IMR-90 (cell line): ENCODE data around the gene SLC22A2. TPM values are rescaled to one million over a fixed set of nuclear protein-coding genes. Genes with fewer than 3 reads are reported as not detected.

Experiments
- ATAC-seq: fragments of 200-7000 bp; cut with Tn5 transposase; 2 replicates; pipeline ENCODE4 v1.9.1; 2020; ENCODE audit warnings: low read depth, mild to moderate bottlenecking, moderate library complexity
- BruUV-seq: library from RNA; stranded (reverse); fragments of 400-500 nt; replicated peaks from 2 replicates; lab custom pipeline; 2021; lab: Mats Ljungman, UMichigan
- CTCF ChIA-PET: fragments of 300-600 bp; formaldehyde crosslinking; extraction: SDS; loops from one replicate; lab custom pipeline; 2021; ENCODE audit warnings: antibody characterized with exemption; lab: Yijun Ruan, JAX
- POLR2A ChIA-PET: fragments of 300-600 bp; sonication (Branson Sonifier 250); formaldehyde crosslinking; loops from one replicate; lab custom pipeline; 2022; ENCODE audit warnings: antibody characterized with exemption; ENCODE audit not compliant: unreplicated experiment; lab: Charles Lee
- DNase-seq: peaks from one replicate; pipeline ENCODE4 v3.0.0; 2013
- H2AFZ ChIP-seq: replicated peaks from 2 replicates; pipeline ENCODE3; 2013; ENCODE audit warnings: low read length, mild to moderate bottlenecking; ENCODE audit not compliant: poor library complexity
- H2AK5ac ChIP-seq: 2 replicates; pipeline ENCODE4 v1.6.1; 2013; ENCODE audit warnings: low read depth, low read length, inconsistent platforms
- H2AK9ac ChIP-seq: replicated peaks from 2 replicates; pipeline ENCODE3; 2013; ENCODE audit warnings: mild to moderate bottlenecking, low read depth, low read length, moderate library complexity; ENCODE audit not compliant: poor library complexity
- H2BK120ac ChIP-seq: 2 replicates; pipeline ENCODE4 v1.6.1; 2013; ENCODE audit warnings: low read depth, low read length, inconsistent platforms
- H2BK15ac ChIP-seq: 3 replicates; pipeline ENCODE4 v1.6.1; 2013; ENCODE audit warnings: low read depth, low read length, inconsistent platforms
- H2BK20ac ChIP-seq: 2 replicates; pipeline ENCODE4 v1.6.1; 2013; ENCODE audit warnings: low read depth, mild to moderate bottlenecking, inconsistent platforms, low read length, moderate library complexity
- H2BK5ac ChIP-seq: 2 replicates; pipeline ENCODE4 v1.6.1; 2013; ENCODE audit warnings: mild to moderate bottlenecking, low read depth, low read length, inconsistent platforms; ENCODE audit not compliant: poor library complexity, severe bottlenecking
- H3K14ac ChIP-seq: replicated peaks from 2 replicates; pipeline ENCODE4 v1.6.1; 2013; ENCODE audit warnings: low read depth, low read length, inconsistent platforms
- H3K18ac ChIP-seq: 2 replicates; pipeline ENCODE4 v1.6.1; 2013; ENCODE audit warnings: low read depth, low read length, control low read depth
- H3K23ac ChIP-seq: 2 replicates; pipeline ENCODE4 v1.6.1; 2013; ENCODE audit warnings: low read depth, low read length, inconsistent platforms
- H3K27ac ChIP-seq: 2 replicates; pipeline ENCODE4 v1.5.1; 2013; ENCODE audit warnings: mild to moderate bottlenecking, control low read depth, low read length; ENCODE audit not compliant: insufficient read depth
- H3K27me3 ChIP-seq: 2 replicates; pipeline ENCODE4 v1.6.1; 2013; ENCODE audit warnings: low read length; ENCODE audit not compliant: control insufficient read depth, insufficient read depth
- H3K36me3 ChIP-seq: 2 replicates; pipeline ENCODE4 v1.6.1; 2013; ENCODE audit warnings: low read length, mixed read lengths; ENCODE audit not compliant: control insufficient read depth, insufficient read depth
- H3K4ac ChIP-seq: 2 replicates; pipeline ENCODE4 v1.6.1; 2013; ENCODE audit warnings: low read depth, low read length, inconsistent platforms
- H3K4me1 ChIP-seq: 2 replicates; pipeline ENCODE4 v1.6.1; 2013; ENCODE audit warnings: low read length, mixed read lengths; ENCODE audit not compliant: control insufficient read depth, insufficient read depth
- H3K4me2 ChIP-seq: 2 replicates; pipeline ENCODE4 v1.6.1; 2013; ENCODE audit warnings: low read depth, mild to moderate bottlenecking, control low read depth, low read length, moderate library complexity
- H3K4me3 ChIP-seq: 2 replicates; pipeline ENCODE4 v1.5.1; 2013; ENCODE audit warnings: low read depth, mild to moderate bottlenecking, control low read depth, low read length, moderate library complexity; ENCODE audit not compliant: insufficient read depth
- H3K56ac ChIP-seq: 2 replicates; pipeline ENCODE4 v1.6.1; 2013; ENCODE audit warnings: low read length, inconsistent platforms; ENCODE audit not compliant: insufficient read depth; ENCODE audit errors: extremely low read depth
- H3K79me1 ChIP-seq, 2 experiments: 2 replicates each; pipeline ENCODE4 v1.6.1; 2013; ENCODE audit warnings: low read length in 2 of 2, inconsistent platforms in 1 of 2, low read depth in 1 of 2
- H3K9ac ChIP-seq: 2 replicates; pipeline ENCODE4 v1.6.1; 2013; ENCODE audit warnings: low read depth, low read length, control low read depth
- H3K9me1 ChIP-seq: 2 replicates; pipeline ENCODE4 v1.6.1; 2013; ENCODE audit warnings: low read length, inconsistent platforms; ENCODE audit not compliant: insufficient read depth
- H3K9me3 ChIP-seq: 2 replicates; pipeline ENCODE4 v1.6.1; 2013; ENCODE audit warnings: low read length; ENCODE audit not compliant: control insufficient read depth, insufficient read depth
- H4K20me1 ChIP-seq: 2 replicates; pipeline ENCODE4 v1.6.1; 2013; ENCODE audit warnings: low read length, inconsistent platforms; ENCODE audit not compliant: insufficient read depth
- H4K5ac ChIP-seq: 2 replicates; pipeline ENCODE4 v1.6.1; 2013; ENCODE audit warnings: mild to moderate bottlenecking, low read depth, low read length, control low read depth
- H4K8ac ChIP-seq, 2 experiments: 2 replicates each; pipeline ENCODE4 v1.6.1; 2013; ENCODE audit warnings: low read depth in 2 of 2, low read length in 2 of 2, control low read depth in 1 of 2, inconsistent platforms in 1 of 2
- H4K91ac ChIP-seq: 2 replicates; pipeline ENCODE4 v1.6.1; 2013; ENCODE audit warnings: low read depth, low read length, inconsistent platforms; ENCODE audit not compliant: insufficient read depth
- ELK1 ChIP-seq: fragments of 150-350 bp; IDR thresholded peaks from 2 replicates; pipeline ENCODE4 v1.6.1; 2016; ENCODE audit warnings: low read depth, mild to moderate bottlenecking, low read length, moderate library complexity, borderline replicate concordance
- FOS ChIP-seq: fragments of 150-350 bp; IDR thresholded peaks from 2 replicates; pipeline ENCODE4 v1.6.1; 2016; ENCODE audit warnings: low read depth, low read length
- MAFK ChIP-seq: IDR thresholded peaks from 2 replicates; pipeline ENCODE4 v1.6.1; 2012; ENCODE audit warnings: low read depth, low read length, improper control_type of control experiment
- MXI1 ChIP-seq: IDR thresholded peaks from 2 replicates; pipeline ENCODE4 v1.6.1; 2012; ENCODE audit warnings: low read depth, mild to moderate bottlenecking, low read length, moderate library complexity, borderline replicate concordance
- SMC3 ChIP-seq: fragments of 150-350 bp; IDR thresholded peaks from 2 replicates; pipeline ENCODE4 v1.6.1; 2016; ENCODE audit warnings: low read depth, mild to moderate bottlenecking, antibody characterized with exemption, low read length, moderate library complexity
- WGBS, 2 experiments: methylation state at CpG; one replicate each; pipeline versions ENCODE4 v1.1.5 to v1.1.7; 2013; ENCODE audit warnings: missing lambda C conversion rate in 2 of 2; ENCODE audit not compliant: insufficient read length in 1 of 2; ENCODE audit errors: extremely low coverage in 2 of 2; 5-methylcytosine and 5-hydroxymethylcytosine counted together
- dilution Hi-C: fragments of 300-500 bp; cut with HindIII; formaldehyde crosslinking; loops from one replicate; pipeline ENCODE4 v1.14.3; 2018; ENCODE audit warnings: low sequenced_read_pairs; ENCODE audit not compliant: unreplicated experiment
- in situ Hi-C: fragments of 300-500 bp; cut with MboI; formaldehyde crosslinking; loops from 3 replicates; pipeline ENCODE4 v1.14.3; 2019; ENCODE audit warnings: low sequenced_read_pairs, inconsistent platforms, mixed read lengths
- intact Hi-C: fragments of 100-400 bp; cut with micrococcal nuclease; formaldehyde crosslinking; loops from 2 replicates; pipeline ENCODE4 v1.10.0; 2022
- polyA plus RNA-seq, 3 experiments: library from polyadenylated mRNA; depleted of rRNA; stranded (reverse); fragments of >200 nt; gene quantifications; 2 replicates each; pipeline ENCODE4 v1.2.3, GENCODE V29; 2012; ENCODE audit warnings: low replicate concordance in 1 of 3
- total RNA-seq: library from RNA; depleted of rRNA; stranded (reverse); fragments of >200 nt; gene quantifications from 2 replicates; pipeline ENCODE4 v1.2.3, GENCODE V29; 2012

The SLC22A2 gene
- total and polyA plus RNA-seq, 2 of the 4 experiments (the other 2 are of a cell fraction) = not detected

- H3K9me1 ChIP-seq = no peaks in the 10 kb centered on the region
- BruUV-seq = no TSS peak
- TF ChIP-seq MXI1 (no peak), SMC3 (no peak), ELK1 (no peak), MAFK (no peak), FOS (no peak)
- dilution Hi-C loops = no loop called here
- intact Hi-C loops = no loop called here
- H3K27me3 ChIP-seq = no peaks in the 10 kb centered on the region
- POLR2A ChIA-PET = no interaction called here
- H4K20me1 ChIP-seq = no peaks in the 10 kb centered on the region
- H2AK5ac ChIP-seq = no peak overlapping the region
- H3K4me3 ChIP-seq = no peak overlapping the region
- no peak overlapping the region for H2BK120ac ChIP-seq
- in situ Hi-C loops = no loop called here
- H3K79me1 ChIP-seq = no peaks in the 10 kb centered on the region
- peaks cover 15% of the 10 kb centered on the region for H3K9me3 ChIP-seq
- H3K36me3 ChIP-seq = no peaks in the 10 kb centered on the region
- H3K4me2 ChIP-seq = no peak overlapping the region
- no peak for DNase-seq
- H3K9ac ChIP-seq = no peak overlapping the region
- H3K27ac ChIP-seq = no peak overlapping the region
- no peak overlapping the region for H2BK5ac ChIP-seq
- H3K14ac ChIP-seq = no peak overlapping the region
- no peak for ATAC-seq
- CTCF ChIA-PET = no interaction called here
- H3K23ac ChIP-seq = no peak overlapping the region
- H2BK20ac ChIP-seq = no peak overlapping the region
- no peaks in the 10 kb centered on the region for H3K4me1 ChIP-seq
- H4K5ac ChIP-seq = no peak overlapping the region
- H4K91ac ChIP-seq = no peak overlapping the region
- no CpG with 5 or more reads among the region's 7 CpGs for WGBS, 2 experiments
- H3K18ac ChIP-seq = no peak overlapping the region
- no peak overlapping the region for H3K56ac ChIP-seq
- no peak overlapping the region for H3K4ac ChIP-seq
- H2AFZ ChIP-seq = no peak overlapping the region
- H2AK9ac ChIP-seq = no peak overlapping the region
- H4K8ac ChIP-seq = no peak overlapping the region
- H2BK15ac ChIP-seq = no peak overlapping the region
These were observed 5.5 kb upstream of the SLC22A2 start for GRCh38 chr6:160264061-160264612.
